Calu3 (cell line): ENCODE data around the gene SEMA3B. TPM values are rescaled to one million over a fixed set of nuclear protein-coding genes. Genes with fewer than 3 reads are reported as not detected.
A peak's percentile ranks its signal among the peaks of the same experiment; 100 is the strongest.

Experiments
- BruUV-seq: library from RNA; stranded (reverse); fragments of 400-500 nt; replicated peaks from 2 replicates; lab custom pipeline; 2021; lab: Mats Ljungman, UMichigan
- CTCF ChIA-PET: fragments of 300-600 bp; sonication (Branson Sonifier 250); formaldehyde crosslinking; loops from one replicate; lab custom pipeline; 2022; ENCODE audit warnings: antibody characterized with exemption; lab: Charles Lee
- DNase-seq: peaks from one replicate; pipeline ENCODE4 v3.0.0; 2022
- H3K27ac Mint-ChIP-seq: one replicate; pipeline ENCODE4 v1.8.0; 2022; ENCODE audit warnings: mixed read lengths; ENCODE audit not compliant: unreplicated experiment
- H3K27me3 Mint-ChIP-seq: one replicate; pipeline ENCODE4 v1.8.0; 2022; ENCODE audit warnings: mixed read lengths; ENCODE audit not compliant: unreplicated experiment
- H3K36me3 Mint-ChIP-seq: one replicate; pipeline ENCODE4 v1.8.0; 2022; ENCODE audit warnings: mild to moderate bottlenecking, moderate library complexity, mixed read lengths; ENCODE audit not compliant: insufficient read depth, unreplicated experiment
- H3K4me1 Mint-ChIP-seq: one replicate; pipeline ENCODE4 v1.8.0; 2022; ENCODE audit warnings: mild to moderate bottlenecking, low read depth, mixed read lengths; ENCODE audit not compliant: unreplicated experiment
- H3K4me3 Mint-ChIP-seq: one replicate; pipeline ENCODE4 v1.8.0; 2022; ENCODE audit warnings: mild to moderate bottlenecking, low read depth, moderate library complexity, mixed read lengths; ENCODE audit not compliant: unreplicated experiment
- H3K9me3 Mint-ChIP-seq: one replicate; pipeline ENCODE4 v1.8.0; 2022; ENCODE audit warnings: low read depth, mixed read lengths; ENCODE audit not compliant: unreplicated experiment
- intact Hi-C: fragments of 100-400 bp; cut with micrococcal nuclease; formaldehyde crosslinking; loops from one replicate; pipeline ENCODE4 v1.10.0; 2022; ENCODE audit not compliant: unreplicated experiment
- total RNA-seq: library from RNA; stranded (reverse); gene quantifications from 2 replicates; pipeline ENCODE4 v1.2.3, GENCODE V29; 2022
- TF ChIP-seq, protein P1 (sequence below): fragments of 200-600 bp; IDR thresholded peaks from one replicate; pipeline ENCODE4 v1.8.0; 2022; ENCODE audit warnings: antibody characterized with exemption; ENCODE audit not compliant: unreplicated experiment

Gene SEMA3B
- total RNA-seq, 1 experiment from 2014 or later = 20.3 TPM

DNA sequence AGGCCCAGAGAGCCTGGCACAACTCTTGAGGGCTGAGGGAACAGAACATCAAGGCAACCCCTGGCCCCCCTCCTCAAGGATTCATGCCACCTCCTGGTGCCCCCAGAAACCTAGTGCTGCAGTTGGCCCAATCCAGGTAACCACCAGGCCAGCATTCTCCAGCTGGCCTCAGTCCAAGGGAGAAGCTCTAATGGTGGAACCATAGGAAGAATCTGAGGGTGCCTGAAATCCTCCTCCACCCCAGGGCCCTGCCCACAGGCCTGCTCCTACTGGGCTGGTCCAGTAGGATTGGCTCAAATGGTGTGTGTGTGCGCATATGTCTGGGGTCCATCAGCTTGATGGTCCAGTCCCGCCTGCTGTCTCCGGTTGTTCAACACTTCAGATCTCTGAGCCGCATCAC lies 45.9 kb downstream of the SEMA3B start:
- Mint-ChIP-seq H3K4me1 (peaks cover 28% of the 10 kb centered on the region), H3K27me3 (no peaks in the 10 kb centered on the region), H3K36me3 (peaks cover 20% of the 10 kb centered on the region), H3K9me3 (no peaks in the 10 kb centered on the region), H3K4me3 (no peak overlapping the region), H3K27ac (peak overlapping the region; percentile 79)
- intact Hi-C loops = no loop called here
- BruUV-seq = no TSS peak
- DNase-seq = no peak
- TF ChIP-seq, protein P1, sequence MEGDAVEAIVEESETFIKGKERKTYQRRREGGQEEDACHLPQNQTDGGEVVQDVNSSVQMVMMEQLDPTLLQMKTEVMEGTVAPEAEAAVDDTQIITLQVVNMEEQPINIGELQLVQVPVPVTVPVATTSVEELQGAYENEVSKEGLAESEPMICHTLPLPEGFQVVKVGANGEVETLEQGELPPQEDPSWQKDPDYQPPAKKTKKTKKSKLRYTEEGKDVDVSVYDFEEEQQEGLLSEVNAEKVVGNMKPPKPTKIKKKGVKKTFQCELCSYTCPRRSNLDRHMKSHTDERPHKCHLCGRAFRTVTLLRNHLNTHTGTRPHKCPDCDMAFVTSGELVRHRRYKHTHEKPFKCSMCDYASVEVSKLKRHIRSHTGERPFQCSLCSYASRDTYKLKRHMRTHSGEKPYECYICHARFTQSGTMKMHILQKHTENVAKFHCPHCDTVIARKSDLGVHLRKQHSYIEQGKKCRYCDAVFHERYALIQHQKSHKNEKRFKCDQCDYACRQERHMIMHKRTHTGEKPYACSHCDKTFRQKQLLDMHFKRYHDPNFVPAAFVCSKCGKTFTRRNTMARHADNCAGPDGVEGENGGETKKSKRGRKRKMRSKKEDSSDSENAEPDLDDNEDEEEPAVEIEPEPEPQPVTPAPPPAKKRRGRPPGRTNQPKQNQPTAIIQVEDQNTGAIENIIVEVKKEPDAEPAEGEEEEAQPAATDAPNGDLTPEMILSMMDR = no peak
- CTCF ChIA-PET = no interaction called here

DNA sequence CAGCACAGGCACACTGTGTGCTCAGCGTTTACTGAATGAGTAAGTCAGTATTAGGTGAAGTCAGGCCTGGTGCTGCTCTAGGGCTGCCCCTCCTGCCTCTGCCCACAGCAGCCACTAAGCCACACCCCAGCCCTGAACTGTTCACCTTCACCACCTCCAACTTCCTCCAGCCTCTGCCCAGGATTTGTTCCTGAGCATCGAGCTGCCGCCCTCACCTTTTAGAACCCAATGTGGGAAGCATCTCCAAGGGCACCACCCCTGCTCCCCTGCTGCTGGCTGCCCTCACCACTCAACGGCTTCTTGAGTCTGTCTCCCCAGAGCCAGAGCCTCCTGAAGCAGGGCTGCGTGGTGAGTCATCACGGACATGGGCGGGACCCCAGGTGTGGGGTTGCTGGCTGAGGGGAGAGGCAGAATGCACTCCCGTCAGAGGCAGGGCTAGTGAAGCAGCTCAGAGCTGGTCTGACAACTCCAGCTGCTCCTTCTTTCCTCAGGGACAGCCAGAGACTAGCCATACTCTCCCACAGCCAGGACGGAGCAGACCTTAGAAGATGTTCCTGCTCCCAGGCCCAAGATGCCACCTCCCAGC lies 47.8 kb downstream of the SEMA3B start:
- peaks cover 36% of the 10 kb centered on the region for H3K36me3 Mint-ChIP-seq
- peak; percentile 96 for DNase-seq

DNA sequence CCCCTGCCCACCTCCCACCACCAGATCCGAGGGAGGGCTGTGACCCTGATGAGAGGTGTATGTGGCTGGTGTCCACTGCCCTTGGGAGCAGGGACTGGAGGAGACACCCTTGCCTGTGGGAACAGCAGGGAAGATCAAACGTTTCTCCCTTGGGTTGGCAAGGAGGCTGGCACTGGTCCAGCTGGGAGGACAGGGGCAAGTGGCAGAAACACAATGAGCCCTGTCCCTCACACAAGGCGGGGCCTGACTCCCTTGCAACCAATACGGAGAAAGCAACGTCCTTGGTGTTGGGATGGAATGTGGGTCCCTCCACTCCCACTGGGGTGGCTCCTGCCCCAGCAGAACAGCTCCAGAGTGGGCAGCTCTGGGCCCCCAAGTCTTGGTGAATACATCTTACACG lies 48.4 kb downstream of the SEMA3B start:
- Mint-ChIP-seq H3K36me3 (peaks cover 36% of the 10 kb centered on the region), H3K4me3 (peak overlapping the region; percentile 56), H3K9me3 (no peaks in the 10 kb centered on the region), H3K27ac (peak overlapping the region; percentile 89), H3K4me1 (peaks cover 28% of the 10 kb centered on the region), H3K27me3 (no peaks in the 10 kb centered on the region)
- intact Hi-C loops = no loop called here
- TF ChIP-seq, protein P1 = no peak
- BruUV-seq = TSS peak; percentile 73
- CTCF ChIA-PET = interaction anchor here (0.6 to 1.0 kb wide), 6 partner anchors 13 to 73 kb away, joined by 3 to 6 read pairs (median 4); partner anchors contain the start of genes HYAL1, HYAL3 and NAA80
- peak; percentile 74 for DNase-seq

More for the DNA sequence above, 47.8 kb downstream of the SEMA3B start:
- H3K27ac Mint-ChIP-seq = peak overlapping the region; percentile 89
- H3K9me3 Mint-ChIP-seq = no peaks in the 10 kb centered on the region
- peak overlapping the region; percentile 56 for H3K4me3 Mint-ChIP-seq
- TF ChIP-seq, protein P1 = no peak
- CTCF ChIA-PET = interaction anchor here (0.6 to 1.0 kb wide), 7 partner anchors 12 to 73 kb away, joined by 3 to 6 read pairs (median 4); partner anchors contain the start of genes HYAL1, HYAL3 and NAA80
- intact Hi-C loops = no loop called here
- no TSS peak for BruUV-seq
- no peaks in the 10 kb centered on the region for H3K27me3 Mint-ChIP-seq
- H3K4me1 Mint-ChIP-seq = peaks cover 28% of the 10 kb centered on the region

DNA sequence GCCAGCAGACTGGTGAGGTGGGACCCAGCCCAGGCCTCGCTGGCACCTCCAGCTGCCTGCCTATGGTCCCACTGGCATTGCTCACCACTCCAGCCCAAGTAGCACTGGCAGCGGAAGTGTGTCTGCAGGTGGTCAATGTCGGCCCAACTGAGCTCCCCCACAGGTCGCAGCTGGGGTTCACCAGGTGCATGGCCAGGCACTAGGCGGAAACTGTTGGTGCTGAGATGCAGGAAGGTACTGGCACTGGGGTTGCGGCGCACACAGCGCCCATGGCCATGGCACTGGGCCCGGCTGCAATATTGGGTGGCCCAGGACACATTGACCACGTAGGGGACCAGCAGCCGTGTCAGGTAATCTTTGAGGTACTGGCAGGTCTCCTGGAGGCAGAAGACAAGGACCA lies 49.2 kb downstream of the SEMA3B start:
- no peaks in the 10 kb centered on the region for H3K9me3 Mint-ChIP-seq
- peaks cover 28% of the 10 kb centered on the region for H3K4me1 Mint-ChIP-seq
- no peak for DNase-seq
- no peak overlapping the region for H3K4me3 Mint-ChIP-seq
- H3K27ac Mint-ChIP-seq = no peak overlapping the region
- BruUV-seq = no TSS peak
- CTCF ChIA-PET = no interaction called here
- H3K27me3 Mint-ChIP-seq = no peaks in the 10 kb centered on the region
- H3K36me3 Mint-ChIP-seq = peaks cover 36% of the 10 kb centered on the region
- TF ChIP-seq, protein P1 = no peak
- intact Hi-C loops = no loop called here
